PC-9 (cell line): Measurements from ENCODE around the gene TTC8. TPM values are rescaled to one million over a fixed set of nuclear protein-coding genes. Genes with fewer than 3 reads are reported as not detected.

Experiments
- BruUV-seq: library from RNA; stranded (reverse); fragments of 400-500 nt; replicated peaks from 2 replicates; lab custom pipeline; 2021; lab: Mats Ljungman, UMichigan
- CTCF ChIA-PET: fragments of 300-600 bp; sonication (Branson Sonifier 250); formaldehyde crosslinking; loops from one replicate; lab custom pipeline; 2022; ENCODE audit warnings: antibody characterized with exemption; lab: Charles Lee
- POLR2A ChIA-PET: fragments of 300-600 bp; sonication (Branson Sonifier 250); formaldehyde crosslinking; loops from one replicate; lab custom pipeline; 2022; ENCODE audit warnings: antibody characterized with exemption; ENCODE audit not compliant: unreplicated experiment; lab: Charles Lee
- DNase-seq, 2 experiments: peaks; one replicate each; pipeline versions ENCODE4 v3.0.0 to v3.0.0-alpha.2; 2015 to 2022; ENCODE audit warnings: mixed read lengths in 1 of 2
- H2AFZ ChIP-seq: fragments of 200-600 bp; sonication (generic); 2 replicates; pipeline ENCODE4 v1.8.1; 2017; ENCODE audit warnings: antibody characterized with exemption
- H3F3A ChIP-seq: fragments of 200-600 bp; sonication (generic); 2 replicates; pipeline ENCODE4 v1.8.1; 2017; ENCODE audit warnings: antibody characterized with exemption, mild to moderate bottlenecking, low read depth; ENCODE audit not compliant: insufficient read depth
- H3K27ac ChIP-seq: fragments of 200-600 bp; sonication (generic); 2 replicates; pipeline ENCODE4 v1.6.1; 2016; ENCODE audit warnings: mixed run types
- H3K27me3 ChIP-seq: fragments of 200-600 bp; sonication (generic); 2 replicates; pipeline ENCODE4 v1.6.1; 2016; ENCODE audit warnings: low read depth, mixed run types; ENCODE audit not compliant: insufficient read depth
- H3K36me3 ChIP-seq: fragments of 200-600 bp; sonication (generic); 2 replicates; pipeline ENCODE4 v1.6.1; 2016; ENCODE audit warnings: low read depth, mixed run types
- H3K4me1 ChIP-seq: fragments of 200-600 bp; sonication (generic); replicated peaks from 2 replicates; pipeline ENCODE4 v1.6.1; 2016; ENCODE audit warnings: mixed run types; ENCODE audit not compliant: insufficient read depth
- H3K4me2 ChIP-seq: fragments of 200-600 bp; sonication (generic); 2 replicates; pipeline ENCODE4 v1.6.1; 2017; ENCODE audit warnings: mixed run types
- H3K4me3 ChIP-seq: fragments of 200-600 bp; sonication (generic); 2 replicates; pipeline ENCODE4 v1.6.1; 2016; ENCODE audit warnings: mixed run types
- H3K79me2 ChIP-seq: fragments of 200-600 bp; sonication (generic); 2 replicates; pipeline ENCODE4 v1.6.1; 2017; ENCODE audit warnings: low read depth, mixed run types
- H3K9me2 ChIP-seq: fragments of 200-600 bp; sonication (generic); 2 replicates; pipeline ENCODE4 v1.8.1; 2017; ENCODE audit warnings: mild to moderate bottlenecking; ENCODE audit not compliant: insufficient read depth
- H3K9me3 ChIP-seq: fragments of 200-600 bp; sonication (generic); 2 replicates; pipeline ENCODE4 v1.8.1; 2016; ENCODE audit warnings: low read depth; ENCODE audit not compliant: insufficient read depth
- H4K20me1 ChIP-seq: fragments of 200-600 bp; sonication (generic); 2 replicates; pipeline ENCODE4 v1.8.1; 2017; ENCODE audit not compliant: insufficient read depth
- EZH2 ChIP-seq: fragments of 200-600 bp; sonication (generic); IDR thresholded peaks from 2 replicates; pipeline ENCODE4 v1.8.0; 2017; ENCODE audit warnings: antibody characterized with exemption, low read depth
- intact Hi-C: fragments of 100-400 bp; cut with micrococcal nuclease; formaldehyde crosslinking; loops from one replicate; pipeline ENCODE4 v1.10.0; 2022; ENCODE audit not compliant: unreplicated experiment
- total RNA-seq: library from RNA; stranded (reverse); gene quantifications from 2 replicates; pipeline ENCODE4 v1.2.3, GENCODE V29; 2021
- TF ChIP-seq, protein P1 (sequence below): fragments of 200-600 bp; sonication (generic); conservative IDR thresholded peaks from 2 replicates; pipeline ENCODE4 v1.6.1; 2017; ENCODE audit warnings: mixed run types, antibody characterized with exemption, mild to moderate bottlenecking, moderate library complexity

Gene TTC8
- total RNA-seq, 1 experiment from 2014 or later, result 8.1 TPM

- BruUV-seq, result no TSS peak
- H2AFZ ChIP-seq, result no peak overlapping the region
- POLR2A ChIA-PET, result no interaction called here
- H4K20me1 ChIP-seq, result no peaks in the 10 kb centered on the region
- H3K9me3 ChIP-seq, result no peaks in the 10 kb centered on the region
- CTCF ChIA-PET, result no interaction called here
- no peaks in the 10 kb centered on the region for H3K79me2 ChIP-seq
- intact Hi-C loops, result no loop called here
- H3K4me1 ChIP-seq, result no peaks in the 10 kb centered on the region
- no peaks in the 10 kb centered on the region for H3K36me3 ChIP-seq
- no peak overlapping the region for H3K4me2 ChIP-seq
- no peak overlapping the region for H3K4me3 ChIP-seq
- no peaks in the 10 kb centered on the region for H3K9me2 ChIP-seq
- DNase-seq, result no peak
- TF ChIP-seq, protein P1, sequence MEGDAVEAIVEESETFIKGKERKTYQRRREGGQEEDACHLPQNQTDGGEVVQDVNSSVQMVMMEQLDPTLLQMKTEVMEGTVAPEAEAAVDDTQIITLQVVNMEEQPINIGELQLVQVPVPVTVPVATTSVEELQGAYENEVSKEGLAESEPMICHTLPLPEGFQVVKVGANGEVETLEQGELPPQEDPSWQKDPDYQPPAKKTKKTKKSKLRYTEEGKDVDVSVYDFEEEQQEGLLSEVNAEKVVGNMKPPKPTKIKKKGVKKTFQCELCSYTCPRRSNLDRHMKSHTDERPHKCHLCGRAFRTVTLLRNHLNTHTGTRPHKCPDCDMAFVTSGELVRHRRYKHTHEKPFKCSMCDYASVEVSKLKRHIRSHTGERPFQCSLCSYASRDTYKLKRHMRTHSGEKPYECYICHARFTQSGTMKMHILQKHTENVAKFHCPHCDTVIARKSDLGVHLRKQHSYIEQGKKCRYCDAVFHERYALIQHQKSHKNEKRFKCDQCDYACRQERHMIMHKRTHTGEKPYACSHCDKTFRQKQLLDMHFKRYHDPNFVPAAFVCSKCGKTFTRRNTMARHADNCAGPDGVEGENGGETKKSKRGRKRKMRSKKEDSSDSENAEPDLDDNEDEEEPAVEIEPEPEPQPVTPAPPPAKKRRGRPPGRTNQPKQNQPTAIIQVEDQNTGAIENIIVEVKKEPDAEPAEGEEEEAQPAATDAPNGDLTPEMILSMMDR, result no peak
- TF ChIP-seq EZH2, result no peak
- H3F3A ChIP-seq, result no peaks in the 10 kb centered on the region
- H3K27me3 ChIP-seq, result no peaks in the 10 kb centered on the region
- no peak overlapping the region for H3K27ac ChIP-seq
Observed at GRCh38 chr14:88844980-88845491, 20.6 kb downstream of the TTC8 start.

GRCh38 chr14:88848571-88848970 lies 24.1 kb downstream of the TTC8 start:
- Histone ChIP-seq H3F3A (no peaks in the 10 kb centered on the region), H2AFZ (no peak overlapping the region), H3K4me2 (no peak overlapping the region), H3K4me1 (no peaks in the 10 kb centered on the region), H4K20me1 (no peaks in the 10 kb centered on the region), H3K4me3 (no peak overlapping the region), H3K27me3 (no peaks in the 10 kb centered on the region), H3K9me3 (no peaks in the 10 kb centered on the region), H3K36me3 (no peaks in the 10 kb centered on the region), H3K79me2 (no peaks in the 10 kb centered on the region), H3K27ac (no peak overlapping the region), H3K9me2 (no peaks in the 10 kb centered on the region)
- no TSS peak for BruUV-seq
- CTCF ChIA-PET, result no interaction called here
- intact Hi-C loops, result no loop called here
- no peak for DNase-seq
- TF ChIP-seq EZH2, result no peak
- TF ChIP-seq, protein P1, result no peak
- POLR2A ChIA-PET, result no interaction called here

- BruUV-seq, result no TSS peak
- CTCF ChIA-PET, result no interaction called here
- intact Hi-C loops, result no loop called here
Observed at GRCh38 chr14:88849716-88850115, 25.3 kb downstream of the TTC8 start.

More at GRCh38 chr14:88849716-88850115, 25.3 kb downstream of the TTC8 start:
- POLR2A ChIA-PET, result no interaction called here
- Histone ChIP-seq H3K4me1 (no peaks in the 10 kb centered on the region), H4K20me1 (no peaks in the 10 kb centered on the region), H3K9me2 (no peaks in the 10 kb centered on the region), H3K4me3 (no peak overlapping the region), H3K79me2 (no peaks in the 10 kb centered on the region), H3F3A (no peaks in the 10 kb centered on the region), H3K27ac (no peak overlapping the region), H3K9me3 (no peaks in the 10 kb centered on the region), H2AFZ (no peak overlapping the region), H3K27me3 (no peaks in the 10 kb centered on the region), H3K36me3 (no peaks in the 10 kb centered on the region), H3K4me2 (no peak overlapping the region)
- DNase-seq, result no peak
- TF ChIP-seq EZH2, result no peak
- TF ChIP-seq, protein P1, result no peak
